Neural progenitor cell (in vitro differentiated cells): Measurements from ENCODE around the gene GRIP1.

Experiments used
- EZH2phosphoT487 ChIP-seq: fragments of 200-600 bp; sonication (generic); IDR thresholded peaks from 2 replicates; pipeline ENCODE4 v1.6.1; 2017; ENCODE audit warnings: antibody characterized with exemption
- TF ChIP-seq, protein P1 (sequence below): fragments of 200-600 bp; sonication (generic); IDR thresholded peaks from 2 replicates; pipeline ENCODE4 v1.5.1; 2017; ENCODE audit warnings: antibody characterized with exemption, mild to moderate bottlenecking

GRCh38 chr12:66694666-66695613 is 16.1 kb upstream of the GRIP1 start:
- TF ChIP-seq EZH2phosphoT487 = no peak
- TF ChIP-seq, protein P1, sequence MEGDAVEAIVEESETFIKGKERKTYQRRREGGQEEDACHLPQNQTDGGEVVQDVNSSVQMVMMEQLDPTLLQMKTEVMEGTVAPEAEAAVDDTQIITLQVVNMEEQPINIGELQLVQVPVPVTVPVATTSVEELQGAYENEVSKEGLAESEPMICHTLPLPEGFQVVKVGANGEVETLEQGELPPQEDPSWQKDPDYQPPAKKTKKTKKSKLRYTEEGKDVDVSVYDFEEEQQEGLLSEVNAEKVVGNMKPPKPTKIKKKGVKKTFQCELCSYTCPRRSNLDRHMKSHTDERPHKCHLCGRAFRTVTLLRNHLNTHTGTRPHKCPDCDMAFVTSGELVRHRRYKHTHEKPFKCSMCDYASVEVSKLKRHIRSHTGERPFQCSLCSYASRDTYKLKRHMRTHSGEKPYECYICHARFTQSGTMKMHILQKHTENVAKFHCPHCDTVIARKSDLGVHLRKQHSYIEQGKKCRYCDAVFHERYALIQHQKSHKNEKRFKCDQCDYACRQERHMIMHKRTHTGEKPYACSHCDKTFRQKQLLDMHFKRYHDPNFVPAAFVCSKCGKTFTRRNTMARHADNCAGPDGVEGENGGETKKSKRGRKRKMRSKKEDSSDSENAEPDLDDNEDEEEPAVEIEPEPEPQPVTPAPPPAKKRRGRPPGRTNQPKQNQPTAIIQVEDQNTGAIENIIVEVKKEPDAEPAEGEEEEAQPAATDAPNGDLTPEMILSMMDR = no peak
